Measurements from ENCODE around the gene KCNK4. TPM values are rescaled to one million over a fixed set of nuclear protein-coding genes. Genes with fewer than 3 reads are reported as not detected.

Gene KCNK4
- total and polyA plus RNA-seq, 2 of the 13 experiments (the other 11 are each of a cell fraction or from before 2014, with no cell fraction given): not detected

DNA sequence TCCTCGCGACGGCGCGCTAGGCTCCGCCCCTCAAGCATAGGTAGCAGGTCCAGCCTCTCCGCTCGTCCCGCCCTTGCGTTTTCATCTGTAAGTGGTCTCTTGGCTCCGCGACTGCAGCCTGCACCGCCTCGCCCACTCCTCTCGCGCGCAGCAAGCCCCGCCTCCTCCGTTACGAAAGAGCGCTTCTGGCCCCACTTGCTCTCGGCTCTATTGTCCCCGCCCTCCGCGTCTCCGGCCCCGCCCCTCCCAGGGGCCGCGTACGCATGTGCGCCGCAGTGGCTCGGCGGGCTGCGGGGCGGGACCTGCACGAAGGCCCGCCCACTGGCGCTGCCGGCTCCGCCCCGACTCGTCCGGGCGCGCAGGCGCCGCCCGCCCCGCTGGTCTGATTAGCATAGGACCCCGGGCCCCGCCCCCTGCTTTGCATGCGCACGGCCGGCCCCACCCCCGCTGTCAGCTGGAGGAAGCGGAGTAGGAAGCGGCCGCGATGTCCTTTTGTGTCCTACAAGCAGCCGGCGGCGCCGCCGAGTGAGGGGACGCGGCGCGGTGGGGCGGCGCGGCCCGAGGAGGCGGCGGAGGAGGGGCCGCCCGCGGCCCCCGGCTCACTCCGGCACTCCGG lies 14.1 kb downstream of the KCNK4 start, which contains the start of gene ESRRA (continued):
- TF ChIP-seq, protein P1, sequence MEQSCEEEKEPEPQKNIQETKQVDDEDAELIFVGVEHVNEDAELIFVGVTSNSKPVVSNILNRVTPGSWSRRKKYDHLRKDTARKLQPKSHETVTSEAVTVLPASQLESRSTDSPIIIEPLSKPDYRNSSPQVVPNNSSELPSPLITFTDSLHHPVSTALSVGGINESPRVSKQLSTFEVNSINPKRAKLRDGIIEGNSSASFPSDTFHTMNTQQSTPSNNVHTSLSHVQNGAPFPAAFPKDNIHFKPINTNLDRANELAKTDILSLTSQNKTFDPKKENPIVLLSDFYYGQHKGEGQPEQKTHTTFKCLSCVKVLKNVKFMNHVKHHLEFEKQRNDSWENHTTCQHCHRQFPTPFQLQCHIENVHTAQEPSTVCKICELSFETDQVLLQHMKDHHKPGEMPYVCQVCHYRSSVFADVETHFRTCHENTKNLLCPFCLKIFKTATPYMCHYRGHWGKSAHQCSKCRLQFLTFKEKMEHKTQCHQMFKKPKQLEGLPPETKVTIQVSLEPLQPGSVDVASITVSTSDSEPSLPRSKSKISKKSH (CRISPR knock-in tag; IDR thresholded peaks at IDR 0.05; ENCODE audit: borderline replicate concordance): no peak
- TF ChIP-seq ZBTB42 (CRISPR knock-in tag; IDR thresholded peaks at IDR 0.05): no peak
- no peak for TF ChIP-seq CBX2 (IDR thresholded peaks at IDR 0.05; ENCODE audit: low read depth, low read length)
- TF ChIP-seq CBX2 (CRISPR knock-in tag; IDR thresholded peaks at IDR 0.05; ENCODE audit: low read depth): no peak
- TF ChIP-seq MAZ (IDR thresholded peaks at IDR 0.05; ENCODE audit: borderline replicate concordance, low read depth, low read length): peak; percentile 81
- peak; percentile 33; the same call in 1 of the 2 replicates for TF ChIP-seq MAZ (CRISPR knock-in tag; IDR thresholded peaks at IDR 0.05; ENCODE audit: low read depth)
- TF ChIP-seq, protein P2, sequence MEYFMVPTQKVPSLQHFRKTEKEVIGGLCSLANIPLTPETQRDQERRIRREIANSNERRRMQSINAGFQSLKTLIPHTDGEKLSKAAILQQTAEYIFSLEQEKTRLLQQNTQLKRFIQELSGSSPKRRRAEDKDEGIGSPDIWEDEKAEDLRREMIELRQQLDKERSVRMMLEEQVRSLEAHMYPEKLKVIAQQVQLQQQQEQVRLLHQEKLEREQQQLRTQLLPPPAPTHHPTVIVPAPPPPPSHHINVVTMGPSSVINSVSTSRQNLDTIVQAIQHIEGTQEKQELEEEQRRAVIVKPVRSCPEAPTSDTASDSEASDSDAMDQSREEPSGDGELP (IDR thresholded peaks at IDR 0.05; ENCODE audit: borderline replicate concordance, low read depth): peak; percentile 95
- TF ChIP-seq SIN3A (IDR thresholded peaks at IDR 0.05; ENCODE audit: borderline replicate concordance, low read depth, low read length): peak; percentile 71; the same call in 1 of the 2 replicates
- TF ChIP-seq ZFY (CRISPR knock-in tag; IDR thresholded peaks at IDR 0.05): peak; percentile 2; the same call in 1 of the 2 replicates
- peak; percentile 43 for TF ChIP-seq RBFOX2 (IDR thresholded peaks at IDR 0.05; ENCODE audit: low read depth, low read length)
- TF ChIP-seq HOXD1 (CRISPR knock-in tag; IDR thresholded peaks at IDR 0.05): no peak
- no peak for TF ChIP-seq GLI4 (CRISPR knock-in tag; IDR thresholded peaks at IDR 0.05; ENCODE audit: borderline replicate concordance)
- TF ChIP-seq ZNF75D (CRISPR knock-in tag; IDR thresholded peaks at IDR 0.05; ENCODE audit: borderline replicate concordance): no peak
- no peak for TF ChIP-seq ZNF678 (CRISPR knock-in tag; IDR thresholded peaks at IDR 0.05)
- TF ChIP-seq MEF2D (CRISPR knock-in tag; IDR thresholded peaks at IDR 0.05): 0 out of 2 replicates have a peak, but pooled peaks have one; percentile 1
- TF ChIP-seq ZNF788 (CRISPR knock-in tag; IDR thresholded peaks at IDR 0.05; ENCODE audit: borderline replicate concordance): no peak; the same call in 1 of the 2 replicates
- 0 out of 2 replicates have a peak, but pooled peaks have one; percentile 49 for TF ChIP-seq RFXAP (CRISPR knock-in tag; IDR thresholded peaks at IDR 0.05; ENCODE audit: borderline replicate concordance)
- no peak for TF ChIP-seq GABPA (IDR thresholded peaks at IDR 0.05; ENCODE audit: low read depth, low read length)
- peak; percentile 49; the same call in 1 of the 2 replicates for TF ChIP-seq GABPA (CRISPR knock-in tag; IDR thresholded peaks at IDR 0.05; ENCODE audit: low read depth)
- TF ChIP-seq ZNF777 (CRISPR knock-in tag; IDR thresholded peaks at IDR 0.05): no peak; the same call in 1 of the 2 replicates
- no peak for TF ChIP-seq PLRG1 (conservative IDR thresholded peaks at IDR 0.05)
- TF ChIP-seq, protein P3, sequence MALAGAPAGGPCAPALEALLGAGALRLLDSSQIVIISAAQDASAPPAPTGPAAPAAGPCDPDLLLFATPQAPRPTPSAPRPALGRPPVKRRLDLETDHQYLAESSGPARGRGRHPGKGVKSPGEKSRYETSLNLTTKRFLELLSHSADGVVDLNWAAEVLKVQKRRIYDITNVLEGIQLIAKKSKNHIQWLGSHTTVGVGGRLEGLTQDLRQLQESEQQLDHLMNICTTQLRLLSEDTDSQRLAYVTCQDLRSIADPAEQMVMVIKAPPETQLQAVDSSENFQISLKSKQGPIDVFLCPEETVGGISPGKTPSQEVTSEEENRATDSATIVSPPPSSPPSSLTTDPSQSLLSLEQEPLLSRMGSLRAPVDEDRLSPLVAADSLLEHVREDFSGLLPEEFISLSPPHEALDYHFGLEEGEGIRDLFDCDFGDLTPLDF (CRISPR knock-in tag; IDR thresholded peaks at IDR 0.05): peak; percentile 44; the same call in 1 of the 2 replicates
- TF ChIP-seq ARNTL (CRISPR knock-in tag; IDR thresholded peaks at IDR 0.05): 0 out of 2 replicates have a peak, but pooled peaks have one; percentile 5
- TF ChIP-seq REPIN1 (CRISPR knock-in tag; IDR thresholded peaks at IDR 0.05; ENCODE audit: borderline replicate concordance, low read depth): no peak
- TF ChIP-seq, protein P4, sequence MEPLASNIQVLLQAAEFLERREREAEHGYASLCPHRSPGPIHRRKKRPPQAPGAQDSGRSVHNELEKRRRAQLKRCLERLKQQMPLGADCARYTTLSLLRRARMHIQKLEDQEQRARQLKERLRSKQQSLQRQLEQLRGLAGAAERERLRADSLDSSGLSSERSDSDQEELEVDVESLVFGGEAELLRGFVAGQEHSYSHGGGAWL (CRISPR knock-in tag; IDR thresholded peaks at IDR 0.05): no peak
- 0 out of 2 replicates have a peak, but pooled peaks have one; percentile 1 for TF ChIP-seq SALL2 (CRISPR knock-in tag; IDR thresholded peaks at IDR 0.05)
- TF ChIP-seq GATAD2A (CRISPR knock-in tag; IDR thresholded peaks at IDR 0.05): peak; percentile 45; the same call in 1 of the 2 replicates
- no peak for TF ChIP-seq TOPORS (CRISPR knock-in tag; IDR thresholded peaks at IDR 0.05)
- peak; percentile 57 for TF ChIP-seq SP2 (CRISPR knock-in tag; IDR thresholded peaks at IDR 0.05)

All from HepG2 (cell line).